ENCODE results near the gene MIA2.
"Not testable (repeated sequence)": the region's sequence is repeated elsewhere in the genome, so short reads cannot be mapped to it uniquely, and the experiment has no call there.

The MIA2 gene

GRCh38 chr14:39351708-39352107 lies 118.0 kb downstream of the MIA2 start:
- no peak for DNase-seq

- not testable (repeated sequence) for DNase-seq
Observed at GRCh38 chr14:39359069-39359468, 125.4 kb downstream of the MIA2 start.

GRCh38 chr14:39360316-39360715 lies 126.6 kb downstream of the MIA2 start:
- no peak for DNase-seq

GRCh38 chr14:39361556-39361955 lies 127.8 kb downstream of the MIA2 start:
- not testable (repeated sequence) for DNase-seq

GRCh38 chr14:39364509-39364908 lies 130.8 kb downstream of the MIA2 start:
- no peak for DNase-seq

- DNase-seq = no peak
Observed at GRCh38 chr14:39365354-39365753, 131.6 kb downstream of the MIA2 start.

GRCh38 chr14:39366460-39367386 lies 133.0 kb downstream of the MIA2 start:
- DNase-seq = no peak

GRCh38 chr14:39367387-39367751 lies 133.7 kb downstream of the MIA2 start:
- no peak for DNase-seq

- peak; percentile 69 to 71 for DNase-seq
Observed at GRCh38 chr14:39368261-39368959, 134.7 kb downstream of the MIA2 start.

GRCh38 chr14:39369029-39369428 lies 135.3 kb downstream of the MIA2 start:
- DNase-seq = no peak

- no peak for DNase-seq
Observed at GRCh38 chr14:39370415-39370814, 136.7 kb downstream of the MIA2 start.

- DNase-seq = no peak
Observed at GRCh38 chr14:39372656-39373055, 138.9 kb downstream of the MIA2 start.

- no peak for DNase-seq
Observed at GRCh38 chr14:39374851-39375250, 141.1 kb downstream of the MIA2 start.

GRCh38 chr14:39376667-39377403 lies 143.1 kb downstream of the MIA2 start:
- no peak for DNase-seq

GRCh38 chr14:39381366-39381765 lies 147.7 kb downstream of the MIA2 start:
- DNase-seq = no peak

- no peak for DNase-seq
Observed at GRCh38 chr14:39382463-39382862, 148.7 kb downstream of the MIA2 start.

GRCh38 chr14:39383026-39383660 lies 149.4 kb downstream of the MIA2 start:
- DNase-seq = no peak

- DNase-seq = no peak
Observed at GRCh38 chr14:39383741-39384140, 150.0 kb downstream of the MIA2 start.

- no peak for DNase-seq
Observed at GRCh38 chr14:39384177-39384576, 150.5 kb downstream of the MIA2 start.

- no peak for DNase-seq
Observed at GRCh38 chr14:39393289-39393688, 159.6 kb downstream of the MIA2 start.

- DNase-seq = no peak
Observed at GRCh38 chr14:39395555-39396254, 162.0 kb downstream of the MIA2 start.

- no peak for DNase-seq
Observed at GRCh38 chr14:39396448-39396847, 162.7 kb downstream of the MIA2 start.

Measured in SHP77 (cell line).